T follicular helper cell (primary cell): ENCODE results near the gene EVX2.

Experiments used
- DNase-seq: peaks from one replicate; pipeline ENCODE4 v3.0.0-alpha.2; 2020; ENCODE audit warnings: low read depth

EVX2 gene

DNA sequence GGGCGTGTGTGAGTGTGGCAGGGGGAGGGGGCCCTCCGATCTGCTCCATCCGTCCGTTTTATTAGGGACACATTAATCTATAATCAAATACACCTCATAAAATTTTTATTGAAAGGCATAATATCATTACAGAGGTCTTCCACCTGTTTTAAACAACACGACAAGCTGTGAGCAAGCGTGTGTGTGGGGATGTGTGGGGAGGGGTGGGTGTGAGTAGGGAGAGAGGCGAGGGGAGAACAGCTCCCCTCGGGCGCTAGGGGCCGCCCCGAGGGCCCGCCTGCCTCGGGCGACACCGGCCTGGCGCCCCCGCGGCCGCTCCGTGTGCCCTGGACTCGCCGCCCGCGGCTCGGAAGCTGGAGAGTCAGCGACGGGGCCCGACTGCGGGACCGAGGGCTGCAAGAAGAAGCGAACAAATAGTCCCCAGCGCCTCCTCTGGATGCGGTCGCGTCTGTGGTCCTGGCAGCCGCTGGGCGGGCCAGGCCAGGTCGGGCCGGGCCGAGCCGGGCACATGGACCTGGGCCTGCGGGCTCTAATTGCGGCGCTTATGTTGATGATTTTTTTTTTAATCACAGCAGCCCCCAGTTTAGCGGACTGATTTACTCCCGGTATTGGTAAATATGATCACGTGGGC is 38.4 kb upstream of the EVX2 start:
- no peak for DNase-seq

DNA sequence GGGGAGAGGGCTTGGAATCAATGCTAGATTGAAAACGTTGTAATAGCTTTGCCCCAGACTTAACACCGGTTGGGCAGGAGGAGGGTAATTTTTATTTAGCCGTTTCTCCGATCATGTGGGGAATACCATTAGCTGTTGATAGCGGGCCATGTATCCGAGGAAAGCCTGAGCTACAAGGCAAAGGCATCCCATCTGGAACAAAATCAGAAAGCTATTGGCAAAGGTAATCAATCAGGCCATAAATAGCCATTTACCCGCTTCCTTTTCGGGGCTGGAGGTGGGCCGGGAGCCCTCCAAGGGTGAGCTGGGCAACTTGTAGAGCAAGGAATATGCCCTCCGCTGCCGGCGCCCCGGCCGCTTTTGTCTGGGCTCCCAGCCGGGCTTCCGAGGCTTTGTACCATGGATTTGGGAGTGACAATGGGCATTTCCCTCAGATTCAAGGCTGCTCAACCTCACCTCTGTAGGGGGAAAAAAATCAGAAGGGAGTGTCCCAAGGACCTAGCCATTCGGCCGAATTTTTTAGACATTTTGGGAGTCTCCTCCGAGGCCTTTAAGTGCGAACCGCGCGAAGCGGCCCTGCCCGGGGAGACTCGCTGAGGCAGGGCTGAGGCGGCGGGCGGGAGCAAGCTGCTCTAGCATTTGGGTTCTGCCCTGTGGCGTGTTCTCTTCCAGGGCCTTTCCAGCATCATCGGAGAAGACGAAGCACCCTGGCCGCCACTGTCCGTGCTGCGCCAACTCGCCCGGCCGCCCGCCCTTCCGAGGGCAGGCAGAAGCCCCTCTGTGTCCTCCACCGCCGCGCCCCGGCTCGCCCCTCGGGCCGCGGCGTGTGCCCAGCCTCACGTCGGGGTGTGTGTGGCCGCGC is 37.7 kb upstream of the EVX2 start:
- DNase-seq, result no peak

- no peak for DNase-seq
Observed at GRCh38 chr2:176120364-176121189, 36.8 kb upstream of the EVX2 start.

GRCh38 chr2:176118601-176119339 is 35.0 kb upstream of the EVX2 start:
- DNase-seq, result no peak

DNA sequence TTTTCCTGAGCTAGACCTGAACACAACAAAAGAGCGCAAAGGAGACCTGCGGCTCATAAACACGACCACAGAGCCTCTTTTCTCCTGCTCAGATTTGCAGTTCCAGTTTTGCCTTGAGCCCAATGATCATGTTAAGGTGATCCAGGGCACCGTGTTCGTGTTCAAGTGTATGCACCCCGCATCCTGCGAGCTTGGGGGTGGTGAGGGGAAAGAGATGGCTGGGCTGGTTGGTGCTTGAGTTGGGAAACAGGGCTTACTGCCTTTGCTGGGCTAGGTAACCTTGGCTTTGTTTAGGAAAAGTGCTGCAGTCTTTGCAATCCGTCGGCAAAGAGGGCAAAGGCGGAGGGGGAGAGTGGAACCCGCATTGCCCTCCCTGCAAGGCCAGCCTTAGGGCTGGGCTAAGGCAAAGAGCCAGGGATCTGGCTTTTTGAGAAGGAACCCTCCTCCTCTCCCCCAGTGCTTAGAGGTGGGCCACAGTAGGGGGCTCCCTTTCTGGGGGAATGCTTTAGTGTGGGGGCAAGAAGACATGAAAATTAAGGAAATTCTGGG is 34.1 kb upstream of the EVX2 start:
- no peak for DNase-seq

DNA sequence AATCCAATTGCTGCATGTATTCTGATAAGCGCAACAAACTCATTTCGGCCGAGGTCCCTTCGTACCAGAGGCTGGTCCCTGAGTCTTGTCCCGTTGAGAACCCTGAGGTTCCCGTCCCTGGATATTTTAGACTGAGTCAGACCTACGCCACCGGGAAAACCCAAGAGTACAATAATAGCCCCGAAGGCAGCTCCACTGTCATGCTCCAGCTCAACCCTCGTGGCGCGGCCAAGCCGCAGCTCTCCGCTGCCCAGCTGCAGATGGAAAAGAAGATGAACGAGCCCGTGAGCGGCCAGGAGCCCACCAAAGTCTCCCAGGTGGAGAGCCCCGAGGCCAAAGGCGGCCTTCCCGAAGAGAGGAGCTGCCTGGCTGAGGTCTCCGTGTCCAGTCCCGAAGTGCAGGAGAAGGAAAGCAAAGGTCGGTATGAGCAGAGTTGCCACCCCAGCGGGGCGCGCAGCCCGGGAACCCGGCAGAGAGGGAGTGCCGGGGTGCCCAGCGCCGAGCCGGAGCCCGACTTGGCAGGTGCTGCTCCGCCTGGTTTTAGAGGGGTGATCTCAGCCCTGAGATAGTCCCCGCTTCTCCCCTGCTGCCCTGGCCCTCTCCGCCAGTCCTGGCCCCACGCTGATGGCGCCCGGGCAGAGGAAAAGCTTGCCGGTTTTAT is 33.5 kb upstream of the EVX2 start:
- DNase-seq, result no peak

GRCh38 chr2:176115883-176116813 is 32.4 kb upstream of the EVX2 start, which contains the start of gene HOXD10:
TSS of gene HOXD10 (plus strand) at chr2:176116778. CDS start at chr2:176116834, 56 bp downstream.
- no peak for DNase-seq

DNA sequence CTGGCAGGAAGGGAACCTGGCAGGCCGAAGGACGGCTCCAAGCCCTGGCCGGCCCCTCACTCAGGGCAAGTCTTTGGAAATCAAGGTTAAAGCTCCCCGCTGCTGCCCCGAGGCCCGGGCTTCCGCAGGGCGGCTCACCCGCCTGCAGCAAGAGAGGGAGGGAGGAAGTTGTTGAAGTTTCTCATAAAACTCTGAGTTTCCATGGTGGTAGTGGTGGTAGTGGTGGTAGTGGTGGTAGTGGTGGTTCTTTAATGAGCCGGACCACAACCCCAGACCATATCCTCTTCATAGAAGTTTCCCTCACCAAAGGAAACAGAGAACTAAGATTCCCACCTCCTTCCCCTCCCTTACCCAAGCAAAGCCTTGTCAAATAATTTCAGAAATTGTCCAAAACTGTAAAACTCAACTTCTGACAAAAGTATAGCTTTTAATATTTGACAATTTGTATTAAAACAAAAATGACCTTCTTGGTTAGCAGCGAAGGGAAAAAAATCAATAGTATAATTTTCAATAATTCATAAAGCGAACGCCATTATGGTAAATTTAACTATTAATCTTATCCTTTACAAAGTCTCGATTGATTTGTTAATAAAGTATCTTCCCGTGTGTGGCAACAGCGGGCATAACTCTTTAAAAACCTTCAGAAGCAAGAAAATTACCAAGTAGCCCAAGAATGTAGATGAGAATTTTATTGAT is 31.3 kb upstream of the EVX2 start:
- DNase-seq, result no peak

- no peak for DNase-seq
Observed at GRCh38 chr2:176114120-176114929, 30.6 kb upstream of the EVX2 start.

DNA sequence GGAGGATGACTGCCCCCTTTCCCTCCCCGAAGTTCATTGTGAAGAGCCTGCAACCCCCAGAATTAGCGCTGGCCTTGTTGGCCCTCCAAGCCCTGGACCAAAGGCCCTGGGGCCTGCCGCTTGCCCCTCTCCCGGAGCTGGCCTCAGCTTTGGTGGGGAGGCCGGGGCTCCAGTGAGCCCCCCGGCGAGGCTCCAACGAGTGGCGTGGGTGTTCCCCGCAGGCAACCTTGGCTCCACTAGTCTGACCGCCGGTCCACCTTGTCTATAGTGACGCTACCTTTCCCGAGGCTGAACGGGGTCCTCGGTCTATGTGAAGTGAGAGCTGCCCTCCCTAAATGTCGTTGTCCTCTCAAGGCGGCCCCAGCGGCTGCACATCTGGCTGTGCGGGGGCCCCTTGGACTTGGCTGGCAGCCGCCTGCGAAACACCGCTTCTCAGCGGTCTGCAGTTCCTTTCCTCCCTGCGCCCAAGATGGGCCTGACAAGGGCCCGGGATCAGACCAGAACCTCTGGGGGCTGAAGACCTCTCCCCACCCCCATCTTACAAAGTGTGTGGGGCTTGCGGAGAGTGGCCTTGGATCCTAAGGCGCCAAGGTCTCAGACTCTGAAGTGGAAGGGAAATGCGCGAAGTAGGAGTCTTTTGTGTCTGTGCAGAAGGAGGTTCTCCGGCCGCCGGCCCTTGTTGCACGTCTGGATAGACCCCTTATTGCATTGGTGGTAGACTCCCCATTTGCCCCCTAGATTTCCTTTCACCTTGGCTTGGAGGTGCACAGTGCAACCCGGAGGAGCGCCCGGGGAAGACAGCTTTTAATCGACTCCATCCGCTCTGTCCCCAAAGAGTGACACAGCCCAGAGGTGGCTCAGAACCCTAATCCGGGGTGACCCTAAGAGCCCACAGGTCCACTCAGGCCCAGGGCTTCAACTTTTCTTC is 28.9 kb upstream of the EVX2 start:
- DNase-seq, result no peak

- DNase-seq, result no peak
Observed at GRCh38 chr2:176111846-176112374, 28.1 kb upstream of the EVX2 start.

DNA sequence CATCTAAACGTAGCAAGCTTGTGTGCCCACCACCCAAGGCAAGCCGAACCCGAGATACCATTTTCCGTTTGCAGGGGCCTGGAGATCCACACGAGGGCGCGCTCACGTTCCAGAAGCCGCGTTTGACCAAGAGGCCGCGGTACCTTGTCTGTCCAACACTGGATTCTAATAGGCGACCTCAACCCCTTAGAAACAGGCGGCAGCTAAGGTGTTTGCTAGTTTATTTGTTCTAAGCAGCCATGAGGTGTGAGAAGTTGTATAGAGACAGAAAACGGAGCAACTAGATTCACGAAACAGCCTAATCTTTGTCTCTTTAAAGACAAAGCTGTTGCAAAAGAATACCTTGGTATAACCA is 27.5 kb upstream of the EVX2 start:
- DNase-seq, result no peak

GRCh38 chr2:176110415-176111308 is 26.9 kb upstream of the EVX2 start:
- DNase-seq, result no peak

DNA sequence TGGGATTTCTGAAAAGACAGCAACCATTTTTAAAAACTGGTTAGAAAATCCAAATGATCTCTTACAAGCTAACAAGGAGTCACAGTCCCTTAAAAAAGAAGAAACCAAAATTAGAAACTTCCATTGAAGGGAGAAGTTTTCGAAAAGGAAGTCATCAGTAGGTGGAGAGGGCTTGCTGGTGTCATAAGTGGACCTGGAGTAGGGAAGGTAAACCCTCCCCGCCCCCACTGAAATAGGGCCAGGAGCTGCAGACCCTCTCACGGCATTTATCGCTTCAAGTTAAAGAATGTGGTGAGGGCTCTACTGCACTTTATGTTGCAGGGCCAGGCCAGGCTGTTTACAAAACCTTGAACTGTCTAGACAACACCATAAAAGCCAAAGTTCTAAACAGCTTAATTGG is 26.2 kb upstream of the EVX2 start:
- DNase-seq, result no peak

DNA sequence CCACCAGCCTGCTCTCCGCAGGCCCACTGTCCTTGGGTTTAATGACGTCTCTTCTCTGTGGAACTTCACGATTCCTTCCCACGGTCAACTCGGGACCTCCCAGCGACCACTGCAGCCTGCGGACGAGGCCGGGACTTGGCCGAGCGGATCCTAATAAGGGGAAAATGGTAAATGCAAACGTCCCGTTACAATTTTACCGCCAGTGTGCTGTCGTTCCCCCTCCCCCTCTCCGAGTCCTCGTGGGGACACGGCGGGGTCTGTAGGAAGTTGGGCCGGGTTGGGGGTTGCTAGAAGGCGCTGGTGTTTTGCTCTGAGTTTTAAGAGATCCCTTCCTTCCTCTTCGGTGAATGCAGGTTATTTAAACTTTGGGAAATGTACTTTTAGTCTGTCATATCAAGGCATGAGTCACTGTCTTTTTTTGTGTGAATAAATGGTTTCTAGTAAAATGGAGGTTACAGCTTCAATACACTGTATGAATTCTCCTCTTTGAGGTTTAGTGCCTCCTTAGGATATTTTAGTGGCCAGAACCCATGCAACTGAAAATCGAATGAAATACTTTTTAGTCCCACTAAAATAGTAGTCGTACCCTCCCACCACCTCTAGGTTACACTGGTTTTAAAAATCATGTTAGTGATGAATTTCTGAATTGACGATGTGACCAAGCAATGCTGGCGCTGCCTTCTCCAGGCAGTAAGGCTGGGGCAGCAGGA is 25.6 kb upstream of the EVX2 start:
- no peak for DNase-seq
